Stimulated activated CD4-positive, alpha-beta T cell treated with anti-CD3 and anti-CD28 coated beads, Interleukin-1b, Interleukin-23, amount 100 ng/mL, for 4 hours (primary cell): ENCODE measurements around the gene SULF2.

Experiments
- DNase-seq, 2 donors: peaks; one replicate each; pipeline ENCODE4 v3.0.0-alpha.2; 2020; ENCODE audit warnings: low read depth in 2 of 2

SULF2 gene

GRCh38 chr20:47711046-47711752, 74.1 kb downstream of the SULF2 start:
- no peak for DNase-seq

DNA sequence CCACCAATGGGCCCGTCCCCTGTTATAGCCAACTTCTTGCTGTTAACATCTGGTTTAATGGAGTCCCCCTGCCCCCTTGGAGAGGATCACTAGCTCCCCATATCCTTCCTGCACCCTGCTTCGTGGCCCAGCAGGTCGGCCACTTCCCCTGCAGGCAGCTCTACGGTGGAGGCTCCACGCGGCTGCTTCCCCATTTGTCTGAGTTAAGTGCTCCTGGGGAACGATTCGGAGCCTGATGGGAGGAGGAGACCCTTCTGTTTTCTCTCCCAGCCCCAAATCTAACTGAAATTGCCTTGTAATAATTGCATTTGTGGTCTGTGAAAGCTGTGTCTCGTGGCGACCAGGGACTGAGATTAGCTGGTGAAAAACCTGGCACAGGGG, 74.6 kb downstream of the SULF2 start:
- no peak for DNase-seq

- no peak for DNase-seq
These were observed 76.1 kb downstream of the SULF2 start for GRCh38 chr20:47708953-47709833.

GRCh38 chr20:47708140-47708807, 77.0 kb downstream of the SULF2 start:
- no peak for DNase-seq

- no peak for DNase-seq
These were observed 78.9 kb downstream of the SULF2 start for GRCh38 chr20:47706345-47706744.

- no peak for DNase-seq
These were observed 79.8 kb downstream of the SULF2 start for GRCh38 chr20:47705497-47705856.

GRCh38 chr20:47704746-47705496, 80.4 kb downstream of the SULF2 start:
- DNase-seq, result no peak

GRCh38 chr20:47703748-47704147, 81.5 kb downstream of the SULF2 start:
- DNase-seq, result no peak

DNA sequence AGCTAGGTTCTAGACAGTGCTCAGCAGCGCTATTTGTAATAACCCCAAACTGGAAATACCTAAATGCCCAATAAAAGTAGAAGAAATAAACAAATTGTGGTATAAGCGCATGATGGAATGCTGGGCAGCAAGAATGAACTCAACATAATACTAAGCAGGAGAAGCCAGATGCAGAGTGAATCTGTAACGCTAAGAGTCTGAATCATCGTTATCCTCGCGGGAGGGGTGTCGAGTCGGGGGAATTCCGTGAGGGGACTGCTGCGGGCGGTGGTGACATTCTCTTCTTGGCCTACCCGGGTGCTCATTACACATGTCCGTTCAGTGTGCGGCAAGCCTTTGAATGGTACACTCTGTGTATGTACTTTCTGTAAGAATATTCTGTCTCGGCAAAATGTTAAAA, 83.7 kb downstream of the SULF2 start:
- DNase-seq, result no peak

DNA sequence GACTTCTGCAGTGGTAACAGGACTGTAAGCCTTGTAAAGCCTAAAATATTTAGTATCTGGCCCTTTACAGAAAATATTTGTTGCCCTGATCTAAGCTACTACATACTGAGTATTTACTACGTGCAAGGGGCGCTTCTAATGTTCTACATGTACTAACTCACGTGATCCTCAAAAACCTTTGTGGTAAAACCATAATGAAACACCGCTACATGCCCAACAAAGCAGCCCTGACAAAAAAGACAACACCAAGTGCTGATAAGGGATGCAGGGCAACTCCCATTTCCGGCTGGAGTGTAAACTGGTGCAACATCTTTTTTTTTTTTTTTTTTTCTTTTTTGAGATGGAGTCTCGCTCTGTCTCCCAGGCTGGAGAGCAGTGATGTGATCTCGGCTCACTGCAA, 85.0 kb downstream of the SULF2 start:
- DNase-seq, result no peak

GRCh38 chr20:47699818-47700217, 85.5 kb downstream of the SULF2 start:
- no peak for DNase-seq

DNA sequence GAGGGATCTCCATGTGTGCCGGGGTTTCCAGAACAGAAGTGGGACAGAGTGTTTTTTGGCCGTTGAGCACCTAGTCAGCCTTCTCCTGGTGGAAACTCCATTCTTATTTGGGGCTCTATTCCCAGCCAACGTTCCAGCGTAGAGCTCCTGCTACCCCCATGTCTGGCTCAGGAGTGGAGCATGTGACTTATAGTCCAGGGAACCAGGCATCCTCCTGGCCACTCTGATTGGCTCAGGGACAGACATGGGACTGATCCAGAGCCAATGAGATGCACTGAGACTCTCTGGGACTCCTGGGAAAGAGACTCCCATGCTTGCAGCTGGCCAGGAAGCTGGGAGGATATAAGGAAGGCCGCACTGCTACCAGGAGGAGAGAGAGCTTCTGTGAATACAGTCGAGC, 87.1 kb downstream of the SULF2 start:
- no peak for DNase-seq

- no peak for DNase-seq
These were observed 88.4 kb downstream of the SULF2 start for GRCh38 chr20:47696856-47697255.

- no peak for DNase-seq
These were observed 91.1 kb downstream of the SULF2 start for GRCh38 chr20:47694021-47694818.

DNA sequence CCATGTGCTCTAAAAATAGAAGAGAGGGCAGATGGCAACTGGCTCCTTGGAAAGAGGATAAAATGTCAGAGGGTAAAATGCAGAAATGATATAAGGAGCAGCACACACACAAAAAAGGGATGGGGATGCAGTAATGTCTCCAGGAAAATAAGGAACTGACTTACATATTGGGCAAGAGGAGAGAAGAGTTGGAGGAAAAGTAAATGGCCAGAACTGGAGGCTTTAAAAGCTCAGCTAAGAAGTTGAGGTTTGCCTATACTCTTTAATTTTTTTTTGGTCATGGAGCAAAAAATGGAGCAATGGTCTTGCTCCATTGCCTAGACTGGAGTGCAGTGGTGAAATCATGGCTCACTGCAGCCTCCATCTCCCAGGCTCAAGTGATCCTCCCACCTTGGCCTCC, 93.7 kb downstream of the SULF2 start:
- no peak for DNase-seq

- no peak for DNase-seq
These were observed 95.5 kb downstream of the SULF2 start for GRCh38 chr20:47689731-47690130.

GRCh38 chr20:47688385-47689381, 96.6 kb downstream of the SULF2 start:
- no peak for DNase-seq

GRCh38 chr20:47687095-47687987, 97.9 kb downstream of the SULF2 start:
- DNase-seq, result no peak

DNA sequence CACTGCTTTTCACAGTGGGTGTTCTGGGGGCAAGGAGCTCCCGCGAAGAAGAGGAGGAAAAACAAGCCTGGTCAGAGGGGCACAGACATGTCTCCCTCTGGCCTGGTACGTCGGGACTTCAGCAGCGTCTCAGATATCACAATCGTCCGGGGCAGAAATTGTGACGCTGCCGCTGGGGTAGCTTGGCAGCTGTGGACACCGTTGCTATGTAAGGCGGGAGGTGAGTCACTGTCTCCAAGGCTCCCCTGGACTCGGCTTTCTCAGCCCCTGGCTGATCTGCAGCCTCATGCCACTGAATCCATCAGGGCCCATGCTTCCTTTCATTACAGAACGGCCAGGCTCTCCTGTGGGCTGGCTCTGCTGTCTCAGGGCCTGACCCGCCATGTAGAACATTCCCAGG, 98.7 kb downstream of the SULF2 start:
- no peak for DNase-seq
